Activated naive CD8-positive, alpha-beta T cell treated with anti-CD3 and anti-CD28 coated beads, Interleukin-2, amount 10 ng/mL, durations not matched to agents 7 days and 5 days (primary cell): ENCODE data around the gene DZIP3. TPM values are rescaled to one million over a fixed set of nuclear protein-coding genes. Genes with fewer than 3 reads are reported as not detected.
"Not testable (repeated sequence)": the region's sequence is repeated elsewhere in the genome, so short reads cannot be mapped to it uniquely, and the experiment has no call there.

Experiments
- ATAC-seq: fragments of 150-1000 bp; cut with Tn5 transposase; one replicate; pipeline ENCODE4 v1.10.0; 2021; ENCODE audit warnings: low read depth, moderate library complexity
- POLR2A ChIA-PET: fragments of 350-600 bp; sonication (Branson Sonifier 250); formaldehyde crosslinking; loops from one replicate; lab custom pipeline; 2021; ENCODE audit warnings: antibody characterized with exemption; lab: Charles Lee
- DNase-seq: peaks from one replicate; pipeline ENCODE4 v3.0.0; 2021
- H3K27ac Mint-ChIP-seq: one replicate; pipeline ENCODE4 v1.8.0; 2022; ENCODE audit warnings: mild to moderate bottlenecking, mixed read lengths
- H3K27me3 Mint-ChIP-seq: one replicate; pipeline ENCODE4 v1.8.0; 2022; ENCODE audit warnings: mild to moderate bottlenecking, moderate library complexity, mixed read lengths
- H3K36me3 Mint-ChIP-seq: one replicate; pipeline ENCODE4 v1.8.0; 2021; ENCODE audit warnings: mild to moderate bottlenecking, mixed read lengths
- H3K4me1 Mint-ChIP-seq: one replicate; pipeline ENCODE4 v1.8.0; 2021; ENCODE audit warnings: mixed read lengths
- H3K4me3 Mint-ChIP-seq: one replicate; pipeline ENCODE4 v1.8.0; 2022; ENCODE audit warnings: mild to moderate bottlenecking, moderate library complexity, mixed read lengths
- H3K9me3 Mint-ChIP-seq: one replicate; pipeline ENCODE4 v1.8.0; 2021; ENCODE audit warnings: mixed read lengths
- total RNA-seq, 2 experiments: library from RNA; stranded (reverse); gene quantifications; one replicate each; pipeline ENCODE4 v1.2.3, GENCODE V29; 2021

Gene DZIP3
- total RNA-seq, 2 experiments from 2014 or later, result 25.2 to 29.9 TPM

GRCh38 chr3:108605491-108605890, 16.0 kb downstream of the DZIP3 start:
- Mint-ChIP-seq H3K4me3 (peak overlapping the region; percentile 23), H3K4me1 (peaks cover 37% of the 10 kb centered on the region), H3K27ac (peak overlapping the region; percentile 36), H3K36me3 (peaks cover 30% of the 10 kb centered on the region), H3K9me3 (no peaks in the 10 kb centered on the region), H3K27me3 (no peaks in the 10 kb centered on the region)
- DNase-seq (no peak), ATAC-seq (peak; percentile 50)
- POLR2A ChIA-PET, result interaction anchor here (0.7 to 7.9 kb wide), 4 partner anchors 16 to 23 kb away, joined by 3 to 151 read pairs (median 3); partner anchors contain the start of genes CIP2A and DZIP3

- POLR2A ChIA-PET, result no interaction called here
- ATAC-seq (no peak), DNase-seq (no peak)
- Mint-ChIP-seq H3K4me1 (peaks cover 17% of the 10 kb centered on the region), H3K27ac (no peak overlapping the region), H3K9me3 (no peaks in the 10 kb centered on the region), H3K36me3 (peaks cover 25% of the 10 kb centered on the region), H3K27me3 (no peaks in the 10 kb centered on the region), H3K4me3 (no peak overlapping the region)
Measured at GRCh38 chr3:108608750-108609149, 19.2 kb downstream of the DZIP3 start.

- Mint-ChIP-seq H3K27ac (no peak overlapping the region), H3K27me3 (no peaks in the 10 kb centered on the region), H3K4me3 (no peak overlapping the region), H3K36me3 (peaks cover 33% of the 10 kb centered on the region), H3K9me3 (no peaks in the 10 kb centered on the region), H3K4me1 (peaks cover 4% of the 10 kb centered on the region)
- ATAC-seq (no peak), DNase-seq (no peak)
- POLR2A ChIA-PET, result no interaction called here
Measured at GRCh38 chr3:108610651-108611050, 21.1 kb downstream of the DZIP3 start.

- DNase-seq, H3K27me3 Mint-ChIP-seq, H3K4me3 Mint-ChIP-seq, H3K27ac Mint-ChIP-seq, POLR2A ChIA-PET, H3K4me1 Mint-ChIP-seq, H3K9me3 Mint-ChIP-seq, ATAC-seq: not testable (repeated sequence)
- peaks cover 26% of the 10 kb centered on the region for H3K36me3 Mint-ChIP-seq
Measured at GRCh38 chr3:108616090-108616489, 26.6 kb downstream of the DZIP3 start.

GRCh38 chr3:108620250-108620649, 30.7 kb downstream of the DZIP3 start:
- H3K4me3 Mint-ChIP-seq, result no peak overlapping the region
- ATAC-seq (no peak), DNase-seq (no peak)
- peaks cover 4% of the 10 kb centered on the region for H3K9me3 Mint-ChIP-seq
- POLR2A ChIA-PET, result no interaction called here
- H3K36me3 Mint-ChIP-seq, result peaks cover 20% of the 10 kb centered on the region
- no peaks in the 10 kb centered on the region for H3K27me3 Mint-ChIP-seq
- H3K27ac Mint-ChIP-seq, result no peak overlapping the region
- H3K4me1 Mint-ChIP-seq, result no peaks in the 10 kb centered on the region

- Mint-ChIP-seq H3K27me3 (no peaks in the 10 kb centered on the region), H3K4me1 (no peaks in the 10 kb centered on the region), H3K4me3 (no peak overlapping the region), H3K36me3 (peaks cover 20% of the 10 kb centered on the region), H3K9me3 (peaks cover 4% of the 10 kb centered on the region), H3K27ac (no peak overlapping the region)
- ATAC-seq (no peak), DNase-seq (no peak)
- POLR2A ChIA-PET, result no interaction called here
Measured at GRCh38 chr3:108623504-108623903, 34.0 kb downstream of the DZIP3 start.

GRCh38 chr3:108629974-108630373, 40.5 kb downstream of the DZIP3 start:
- ATAC-seq, result no peak
- H3K36me3 Mint-ChIP-seq, result peaks cover 11% of the 10 kb centered on the region
- POLR2A ChIA-PET, result no interaction called here
- no peaks in the 10 kb centered on the region for H3K9me3 Mint-ChIP-seq
- no peak overlapping the region for H3K4me3 Mint-ChIP-seq
- peaks cover under 1% of the 10 kb centered on the region for H3K4me1 Mint-ChIP-seq
- no peaks in the 10 kb centered on the region for H3K27me3 Mint-ChIP-seq
- no peak for DNase-seq
- H3K27ac Mint-ChIP-seq, result no peak overlapping the region

GRCh38 chr3:108642526-108642925, 53.0 kb downstream of the DZIP3 start:
- POLR2A ChIA-PET, result no interaction called here

GRCh38 chr3:108645364-108645763, 55.8 kb downstream of the DZIP3 start:
- no peaks in the 10 kb centered on the region for H3K9me3 Mint-ChIP-seq
- no peaks in the 10 kb centered on the region for H3K4me1 Mint-ChIP-seq
- H3K27ac Mint-ChIP-seq, result no peak overlapping the region
- POLR2A ChIA-PET, result no interaction called here
- H3K4me3 Mint-ChIP-seq, result no peak overlapping the region
- ATAC-seq (no peak), DNase-seq (no peak)
- H3K27me3 Mint-ChIP-seq, result no peaks in the 10 kb centered on the region
- H3K36me3 Mint-ChIP-seq, result peaks cover 25% of the 10 kb centered on the region

More at GRCh38 chr3:108642526-108642925, 53.0 kb downstream of the DZIP3 start:
- H3K4me3 Mint-ChIP-seq, result no peak overlapping the region
- no peaks in the 10 kb centered on the region for H3K27me3 Mint-ChIP-seq
- no peak for ATAC-seq
- H3K27ac Mint-ChIP-seq, result no peak overlapping the region
- no peak for DNase-seq
- no peaks in the 10 kb centered on the region for H3K9me3 Mint-ChIP-seq
- H3K4me1 Mint-ChIP-seq, result no peaks in the 10 kb centered on the region
- H3K36me3 Mint-ChIP-seq, result peaks cover 18% of the 10 kb centered on the region

- H3K27me3 Mint-ChIP-seq, H3K4me3 Mint-ChIP-seq, H3K9me3 Mint-ChIP-seq, H3K27ac Mint-ChIP-seq, DNase-seq, ATAC-seq, H3K4me1 Mint-ChIP-seq, POLR2A ChIA-PET: not testable (repeated sequence)
- H3K36me3 Mint-ChIP-seq, result peaks cover 25% of the 10 kb centered on the region
Measured at GRCh38 chr3:108655664-108656063, 66.1 kb downstream of the DZIP3 start.

- no peak for ATAC-seq
- peaks cover 13% of the 10 kb centered on the region for H3K36me3 Mint-ChIP-seq
- POLR2A ChIA-PET, result interaction anchor here (1.0 kb wide), 2 partner anchors 158 to 253 kb away, joined by 3 to 4 read pairs; no protein-coding TSS in a partner anchor
- H3K4me1 Mint-ChIP-seq, result peaks cover 8% of the 10 kb centered on the region
- no peak for DNase-seq
- H3K4me3 Mint-ChIP-seq, result no peak overlapping the region
- peaks cover 3% of the 10 kb centered on the region for H3K9me3 Mint-ChIP-seq
- no peak overlapping the region for H3K27ac Mint-ChIP-seq
- no peaks in the 10 kb centered on the region for H3K27me3 Mint-ChIP-seq
Measured at GRCh38 chr3:108661699-108662098, 72.2 kb downstream of the DZIP3 start.

GRCh38 chr3:108662142-108662738, 72.7 kb downstream of the DZIP3 start:
- Mint-ChIP-seq H3K9me3 (no peaks in the 10 kb centered on the region), H3K4me1 (peaks cover 12% of the 10 kb centered on the region), H3K27ac (no peak overlapping the region), H3K36me3 (peaks cover 11% of the 10 kb centered on the region), H3K4me3 (no peak overlapping the region), H3K27me3 (no peaks in the 10 kb centered on the region)
- POLR2A ChIA-PET, result interaction anchor here (1.0 kb wide), 2 partner anchors 157 to 253 kb away, joined by 3 to 4 read pairs; no protein-coding TSS in a partner anchor
- peak; percentile 50 for ATAC-seq
- no peak for DNase-seq

GRCh38 chr3:108664266-108664665, 74.7 kb downstream of the DZIP3 start:
- ATAC-seq, result no peak
- POLR2A ChIA-PET, result no interaction called here
- no peak overlapping the region for H3K4me3 Mint-ChIP-seq

GRCh38 chr3:108667312-108667711, 77.8 kb downstream of the DZIP3 start:
- Mint-ChIP-seq H3K4me1 (peaks cover 15% of the 10 kb centered on the region), H3K27me3 (no peaks in the 10 kb centered on the region), H3K27ac (no peak overlapping the region), H3K36me3 (peaks cover 26% of the 10 kb centered on the region), H3K9me3 (no peaks in the 10 kb centered on the region), H3K4me3 (no peak overlapping the region)
- POLR2A ChIA-PET, result no interaction called here
- DNase-seq (no peak), ATAC-seq (peak; percentile 45)

More at GRCh38 chr3:108664266-108664665, 74.7 kb downstream of the DZIP3 start:
- no peak overlapping the region for H3K27ac Mint-ChIP-seq
- H3K36me3 Mint-ChIP-seq, result peaks cover 13% of the 10 kb centered on the region
- DNase-seq, result no peak
- no peaks in the 10 kb centered on the region for H3K27me3 Mint-ChIP-seq
- peaks cover 17% of the 10 kb centered on the region for H3K4me1 Mint-ChIP-seq
- no peaks in the 10 kb centered on the region for H3K9me3 Mint-ChIP-seq
